ENCODE data around the gene PRR23B.

DNA sequence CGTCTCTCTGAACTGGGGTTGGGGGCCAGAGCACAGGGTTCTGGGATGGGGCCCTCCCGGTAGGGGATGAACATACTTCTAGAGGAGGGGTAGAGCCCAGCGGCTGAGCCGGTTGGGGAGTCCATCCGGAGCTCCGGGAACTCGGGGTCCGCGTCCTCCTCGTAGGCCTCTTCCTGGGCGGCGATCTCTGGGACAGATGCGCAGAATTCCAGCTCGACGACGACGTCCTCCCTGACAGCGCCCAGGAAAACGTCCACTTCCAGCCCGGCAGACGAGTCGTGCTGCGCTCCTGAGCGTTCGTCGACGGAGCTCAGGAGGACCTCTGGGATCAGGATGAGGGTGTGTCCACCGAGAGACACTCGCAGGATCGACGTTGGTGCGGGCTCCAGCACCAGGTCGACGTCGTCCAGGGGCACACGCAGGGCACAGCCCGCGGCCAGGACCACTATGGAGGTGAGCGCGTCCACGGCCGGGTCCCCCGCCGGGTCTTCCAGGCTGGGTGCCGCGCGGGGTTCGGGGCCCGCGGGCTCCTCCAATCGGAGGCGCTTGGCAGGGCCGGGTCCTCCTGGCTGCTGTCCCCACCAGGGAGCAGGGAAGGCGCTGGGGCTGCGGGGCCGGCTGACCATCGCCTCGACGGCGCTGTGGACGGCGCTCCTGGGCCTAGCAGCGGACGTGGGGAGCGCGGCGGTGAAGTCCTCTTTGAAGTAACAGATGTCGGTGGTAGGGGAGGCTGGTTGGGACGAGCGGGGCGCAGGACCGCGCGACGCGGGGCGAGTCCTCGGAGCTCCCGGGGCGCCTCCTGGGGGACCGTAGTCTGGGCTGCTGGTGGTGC is 474 bp downstream of the PRR23B start:
- TF ChIP-seq GATA2 (IDR thresholded peaks at IDR 0.05; ENCODE audit: low read depth, low read length) (no peak), GATA3 (IDR thresholded peaks at IDR 0.05; ENCODE audit: low read depth, low read length) (no peak)
